GM12878 (cell line): ENCODE data around the gene ETV6. TPM values are rescaled to one million over a fixed set of nuclear protein-coding genes. Genes with fewer than 3 reads are reported as not detected.

Experiments used
- ATAC-seq: fragments of 200-7000 bp; cut with Tn5 transposase; 3 replicates; pipeline ENCODE4 v1.9.1; 2020; ENCODE audit warnings: mild to moderate bottlenecking, moderate library complexity
- BruUV-seq: library from RNA; stranded (reverse); fragments of 400-500 nt; replicated peaks from 2 replicates; lab custom pipeline; 2021; lab: Mats Ljungman, UMichigan
- CTCF ChIA-PET: fragments of 300-600 bp; sonication (Branson Sonifier 250); formaldehyde crosslinking; extraction: SDS; loops from one replicate; lab custom pipeline; 2021; ENCODE audit warnings: inconsistent platforms; lab: Yijun Ruan, JAX
- POLR2A ChIA-PET: fragments of 350-600 bp; formaldehyde crosslinking; extraction: SDS; loops from one replicate; lab custom pipeline; 2021; ENCODE audit warnings: inconsistent platforms; lab: Charles Lee
- RAD21 ChIA-PET: fragments of 300-600 bp; sonication (Branson Sonifier 250); formaldehyde crosslinking; loops from one replicate; lab custom pipeline; 2023; ENCODE audit warnings: antibody characterized with exemption; ENCODE audit not compliant: unreplicated experiment; lab: Charles Lee
- SMC1A ChIA-PET: fragments of 300-600 bp; sonication (Branson Sonifier 250); formaldehyde crosslinking; loops from one replicate; lab custom pipeline; 2023; ENCODE audit not compliant: unreplicated experiment, uncharacterized antibody; lab: Charles Lee
- DNase-seq: peaks from one replicate; pipeline ENCODE4 v3.0.0-alpha.2; 2011; ENCODE audit warnings: low read depth, low spot score
- FAIRE-seq: peaks from 3 replicates; lab custom pipeline; 2011; peaks lifted over from hg19 to GRCh38; lab: Jason Lieb, UNC
- H2AFZ ChIP-seq: 2 replicates; pipeline ENCODE4 v1.6.0; 2011; ENCODE audit warnings: low read depth, low read length, control low read depth; ENCODE audit not compliant: control insufficient read depth
- H3K27ac ChIP-seq: 2 replicates; pipeline ENCODE4 v1.5.1; 2011; ENCODE audit warnings: control low read depth; ENCODE audit not compliant: control insufficient read depth, insufficient read depth
- H3K27me3 ChIP-seq, 2 experiments: replicated peaks in 1 of 2; 2 replicates each; pipeline versions ENCODE4 v1.6.0 to v1.6.1; 2011; ENCODE audit warnings: low read length in 1 of 2; ENCODE audit not compliant: control insufficient read depth in 2 of 2, insufficient read depth in 2 of 2
- H3K36me3 ChIP-seq, 2 experiments: 2 replicates each; pipeline ENCODE4 v1.5.1; 2011; ENCODE audit warnings: low read length in 1 of 2; ENCODE audit not compliant: control insufficient read depth in 2 of 2, insufficient read depth in 2 of 2
- H3K4me1 ChIP-seq: 2 replicates; pipeline ENCODE4 v1.6.1; 2011; ENCODE audit warnings: mild to moderate bottlenecking, low read length, moderate library complexity, mixed read lengths; ENCODE audit not compliant: control insufficient read depth, insufficient read depth
- H3K4me2 ChIP-seq: 2 replicates; pipeline ENCODE4 v1.6.0; 2011; ENCODE audit warnings: control low read depth; ENCODE audit not compliant: control insufficient read depth, insufficient read depth
- H3K4me3 ChIP-seq: fragments of 200-600 bp; sonication (generic); 2 replicates; pipeline ENCODE4 v1.5.1; 2016
- H3K79me2 ChIP-seq: 2 replicates; pipeline ENCODE4 v1.6.0; 2011; ENCODE audit warnings: low read length; ENCODE audit not compliant: control insufficient read depth, insufficient read depth
- H3K9ac ChIP-seq: 2 replicates; pipeline ENCODE4 v1.8.0; 2011; ENCODE audit warnings: low read length, control low read depth, mixed read lengths; ENCODE audit not compliant: control insufficient read depth, insufficient read depth
- H3K9me3 ChIP-seq: replicated peaks from 3 replicates; pipeline ENCODE4 v1.5.1; 2011; ENCODE audit warnings: mild to moderate bottlenecking, low read length; ENCODE audit not compliant: control insufficient read depth, insufficient read depth
- H4K20me1 ChIP-seq: 2 replicates; pipeline ENCODE4 v1.6.0; 2011; ENCODE audit not compliant: control insufficient read depth, insufficient read depth
- ASH2L ChIP-seq: fragments of 300-600, 200-600 bp; sonication (generic); IDR thresholded peaks from 2 replicates; pipeline ENCODE4 v1.6.1; 2017; ENCODE audit warnings: low read depth, mild to moderate bottlenecking, borderline replicate concordance
- ESRRA ChIP-seq: IDR thresholded peaks from 2 replicates; pipeline ENCODE4 v1.6.1; 2012; ENCODE audit warnings: mild to moderate bottlenecking, low read length, improper control_type of control experiment
- TAF1 ChIP-seq: IDR thresholded peaks from 2 replicates; pipeline ENCODE4 v1.6.1; 2011; ENCODE audit warnings: mild to moderate bottlenecking, low read depth, low read length, borderline replicate concordance
- WRNIP1 ChIP-seq: IDR thresholded peaks from 2 replicates; pipeline ENCODE4 v1.6.1; 2011; ENCODE audit warnings: low read depth, low read length, improper control_type of control experiment, borderline replicate concordance
- YBX1 ChIP-seq: fragments of 450-650 bp; IDR thresholded peaks from 2 replicates; pipeline ENCODE4 v1.6.1; 2016; ENCODE audit warnings: antibody characterized with exemption
- YY1 ChIP-seq: IDR thresholded peaks from 2 replicates; pipeline ENCODE4 v1.6.1; 2011; ENCODE audit warnings: low read depth, mild to moderate bottlenecking, low read length
- in situ Hi-C: fragments of 300-500 bp; cut with MboI; formaldehyde crosslinking; loops from 9 replicates; pipeline ENCODE4 v1.14.3; 2018; ENCODE audit warnings: mixed read lengths
- intact Hi-C: fragments of 100-400 bp; cut with micrococcal nuclease; formaldehyde crosslinking; loops from one replicate; pipeline ENCODE4 v1.14.2; 2022; ENCODE audit not compliant: unreplicated experiment
- polyA plus RNA-seq, 11 experiments: library from polyadenylated mRNA; depleted of rRNA in 4 of 11; unstranded in 6 of 11; stranded (reverse) in 5 of 11; fragments of >200 nt; fragmentation: Nextera tagmentation in 4 of 11; fragmentation: Illumina TruSeq in 1 of 11; extraction: Ambion mirVana in 4 of 11; extraction: Trizol in 1 of 11; gene quantifications; 1 replicate in 1 of 11; 2 replicates in 10 of 11; pipeline versions ENCODE4 v1.2.1 to v1.2.3, GENCODE V29; 2011 to 2016; ENCODE audit warnings: inconsistent platforms in 2 of 11, missing spikeins in 2 of 11, low read depth in 1 of 11
- total RNA-seq, 4 experiments: library from RNA; depleted of rRNA in 3 of 4; stranded (reverse); fragments of >200 nt in 3 of 4; fragmentation: Illumina TruSeq in 1 of 4; extraction: Trizol in 1 of 4; gene quantifications; 2 replicates each; pipeline versions ENCODE4 v1.2.1 to v1.2.3, GENCODE V29; 2013 to 2021
- TF ChIP-seq, protein P1 (sequence below): fragments of 450-650 bp; IDR thresholded peaks from 2 replicates; pipeline ENCODE4 v1.6.1; 2017; ENCODE audit warnings: mild to moderate bottlenecking, low read depth, inconsistent platforms; ENCODE audit not compliant: poor library complexity, severe bottlenecking
- TF ChIP-seq, protein P2 (sequence below): IDR thresholded peaks from 2 replicates; pipeline ENCODE4 v1.6.1; 2012; ENCODE audit warnings: low read depth, low read length, improper control_type of control experiment

The ETV6 gene
- total and polyA plus RNA-seq, 10 of the 15 experiments (the other 5 are each of a cell fraction or from before 2014, with no cell fraction given) = 6.6 to 74.8 (median 24.6) TPM

DNA sequence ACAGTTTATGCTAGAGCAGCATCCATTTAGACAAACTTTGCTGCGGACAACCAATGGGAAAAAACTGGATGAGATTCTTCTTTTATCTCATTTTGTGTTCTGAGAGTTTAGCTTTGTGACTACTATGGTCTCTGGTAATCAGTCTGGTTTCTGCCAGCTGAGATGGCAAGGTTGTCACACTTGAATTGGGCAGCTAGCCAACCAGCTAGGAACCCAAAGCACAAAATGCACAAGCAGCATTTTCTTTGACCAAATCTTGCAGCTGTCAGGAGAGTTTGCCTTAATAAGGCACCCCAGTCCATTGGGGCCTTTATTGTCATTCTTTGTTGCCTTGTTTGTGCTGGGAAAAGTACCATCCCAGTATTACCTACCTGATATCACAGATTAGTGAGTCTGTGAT, 34.0 kb upstream of the ETV6 start (continued):
- TF ChIP-seq, protein P1, sequence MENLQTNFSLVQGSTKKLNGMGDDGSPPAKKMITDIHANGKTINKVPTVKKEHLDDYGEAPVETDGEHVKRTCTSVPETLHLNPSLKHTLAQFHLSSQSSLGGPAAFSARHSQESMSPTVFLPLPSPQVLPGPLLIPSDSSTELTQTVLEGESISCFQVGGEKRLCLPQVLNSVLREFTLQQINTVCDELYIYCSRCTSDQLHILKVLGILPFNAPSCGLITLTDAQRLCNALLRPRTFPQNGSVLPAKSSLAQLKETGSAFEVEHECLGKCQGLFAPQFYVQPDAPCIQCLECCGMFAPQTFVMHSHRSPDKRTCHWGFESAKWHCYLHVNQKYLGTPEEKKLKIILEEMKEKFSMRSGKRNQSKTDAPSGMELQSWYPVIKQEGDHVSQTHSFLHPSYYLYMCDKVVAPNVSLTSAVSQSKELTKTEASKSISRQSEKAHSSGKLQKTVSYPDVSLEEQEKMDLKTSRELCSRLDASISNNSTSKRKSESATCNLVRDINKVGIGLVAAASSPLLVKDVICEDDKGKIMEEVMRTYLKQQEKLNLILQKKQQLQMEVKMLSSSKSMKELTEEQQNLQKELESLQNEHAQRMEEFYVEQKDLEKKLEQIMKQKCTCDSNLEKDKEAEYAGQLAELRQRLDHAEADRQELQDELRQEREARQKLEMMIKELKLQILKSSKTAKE = no peak
- TF ChIP-seq, protein P2, sequence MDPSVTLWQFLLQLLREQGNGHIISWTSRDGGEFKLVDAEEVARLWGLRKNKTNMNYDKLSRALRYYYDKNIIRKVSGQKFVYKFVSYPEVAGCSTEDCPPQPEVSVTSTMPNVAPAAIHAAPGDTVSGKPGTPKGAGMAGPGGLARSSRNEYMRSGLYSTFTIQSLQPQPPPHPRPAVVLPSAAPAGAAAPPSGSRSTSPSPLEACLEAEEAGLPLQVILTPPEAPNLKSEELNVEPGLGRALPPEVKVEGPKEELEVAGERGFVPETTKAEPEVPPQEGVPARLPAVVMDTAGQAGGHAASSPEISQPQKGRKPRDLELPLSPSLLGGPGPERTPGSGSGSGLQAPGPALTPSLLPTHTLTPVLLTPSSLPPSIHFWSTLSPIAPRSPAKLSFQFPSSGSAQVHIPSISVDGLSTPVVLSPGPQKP = no peak
- no peak for TF ChIP-seq TAF1
- TF ChIP-seq YY1 = no peak
- TF ChIP-seq ASH2L = no peak
- no peak for TF ChIP-seq WRNIP1
- TF ChIP-seq, all 136 proteins: peak for 0

DNA sequence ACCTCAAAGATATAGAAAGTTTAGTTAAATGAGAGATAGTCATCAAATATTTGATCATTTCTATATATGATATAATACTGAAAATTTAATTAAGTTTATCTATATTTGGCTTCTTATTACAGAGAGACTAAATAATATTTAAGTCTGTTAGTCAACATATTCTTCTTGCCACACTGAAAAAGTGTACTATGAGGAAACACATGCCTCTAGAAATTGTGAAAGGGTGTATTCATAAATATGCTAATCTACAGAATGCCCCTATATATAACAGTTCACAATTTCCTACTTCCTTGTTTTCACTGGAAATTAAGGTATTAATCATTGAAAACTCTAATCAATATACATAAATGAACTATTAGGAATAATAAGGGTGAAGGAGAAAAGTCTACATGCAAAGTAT, 31.4 kb upstream of the ETV6 start:
- no peak for FAIRE-seq
- TF ChIP-seq TAF1 (no peak), YBX1 (no peak), ESRRA (no peak)
- TF ChIP-seq, all 136 proteins: peak for 0
- in situ Hi-C loops (no loop called here), intact Hi-C loops (no loop called here)
- SMC1A ChIA-PET = interaction anchor here (0.8 to 1.5 kb wide), 8 partner anchors 9 to 349 kb away, joined by 3 to 5 read pairs (median 3); no protein-coding TSS in a partner anchor
- Histone ChIP-seq H3K4me3 (no peak overlapping the region), H4K20me1 (no peaks in the 10 kb centered on the region), H3K36me3 (no peaks in the 10 kb centered on the region), H3K27ac (no peak overlapping the region), H3K9ac (no peak overlapping the region), H3K4me1 (no peaks in the 10 kb centered on the region), H3K4me2 (no peak overlapping the region), H3K9me3 (no peaks in the 10 kb centered on the region), H2AFZ (no peak overlapping the region), H3K27me3 (no peaks in the 10 kb centered on the region), H3K79me2 (no peaks in the 10 kb centered on the region)
- RAD21 ChIA-PET = interaction anchor here (0.7 to 1.3 kb wide), 3 partner anchors 15 to 709 kb away, joined by 3 to 4 read pairs (median 3); no protein-coding TSS in a partner anchor
- DNase-seq (no peak), ATAC-seq (no peak)
- no TSS peak for BruUV-seq
- POLR2A ChIA-PET = interaction anchor here (1.6 kb wide), 1 partner anchor 8 kb away, joined by 3 read pairs; no protein-coding TSS in a partner anchor
- CTCF ChIA-PET = interaction anchor here (0.6 to 1.8 kb wide), 8 partner anchors 8 to 453 kb away, joined by 3 to 7 read pairs (median 4); no protein-coding TSS in a partner anchor
